Hematopoietic multipotent progenitor cell (in vitro differentiated cells): Measurements from ENCODE around the gene EIF3CL. TPM values are rescaled to one million over a fixed set of nuclear protein-coding genes. Genes with fewer than 3 reads are reported as not detected.
"Not testable (repeated sequence)": the region's sequence is repeated elsewhere in the genome, so short reads cannot be mapped to it uniquely, and the experiment has no call there.

ENCODE experiments used
- DNase-seq, 3 donors: peaks; one replicate each; pipeline ENCODE4 v3.0.0-alpha.2; 2011 to 2015; ENCODE audit warnings: low read depth in 2 of 3, low spot score in 2 of 3
- small RNA-seq: library from RNA; depleted of rRNA; stranded (forward); fragments of <200 nt; gene quantifications from one replicate; pipeline ENCODE3, GENCODE V24; 2012
- total RNA-seq: library from RNA; depleted of rRNA; stranded (reverse); fragments of >200 nt; gene quantifications from one replicate; pipeline ENCODE4 v1.2.3, GENCODE V29; 2012

EIF3CL gene
- total RNA-seq, 1 donor = 249 TPM

DNA sequence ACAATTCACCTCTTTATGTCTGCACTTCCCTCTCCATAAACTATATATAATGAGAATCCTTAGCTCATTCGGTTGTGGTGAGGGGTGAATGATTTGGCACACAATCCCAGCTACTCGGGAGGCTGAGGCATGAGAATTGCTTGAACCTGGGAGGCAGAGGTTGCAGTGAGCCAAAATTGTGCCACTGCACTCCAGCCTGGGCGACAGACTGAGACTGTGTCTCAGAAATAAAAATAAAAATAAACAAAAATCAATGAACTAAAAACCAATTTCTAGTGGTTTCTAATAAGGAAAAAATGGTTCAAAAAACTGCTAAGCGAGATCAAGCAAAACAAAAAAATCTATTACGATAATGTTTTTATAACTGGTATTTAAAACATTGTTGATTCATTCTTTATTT, 40.2 kb downstream of the EIF3CL start, which contains the start of gene NPIPB6:
NPIPB6 (minus strand) TSS at position 101 of the 400 bp plus-strand sequence. CDS start 686 bp downstream, outside the sequence.
- not testable (repeated sequence) for DNase-seq

DNA sequence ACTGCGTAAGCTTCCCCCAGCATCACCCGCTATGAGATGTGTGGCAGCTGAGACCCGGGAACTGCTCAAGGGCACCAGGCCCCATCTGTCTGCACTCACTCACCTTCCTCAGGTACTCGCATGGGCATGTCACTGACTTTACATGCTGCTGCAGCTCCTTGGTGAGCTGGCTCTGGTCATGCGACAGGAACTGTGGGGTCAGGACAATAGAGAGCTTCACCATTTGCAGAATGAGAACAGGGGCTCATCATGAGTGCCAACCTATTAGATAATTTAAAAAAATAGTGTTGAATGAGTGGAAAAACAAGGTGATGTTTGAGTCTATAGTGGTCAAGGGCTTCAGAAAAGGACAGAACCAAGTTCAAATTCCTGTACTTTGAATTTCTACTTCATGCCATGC, 41.0 kb downstream of the EIF3CL start:
- not testable (repeated sequence) for DNase-seq

- not testable (repeated sequence) for DNase-seq
These were observed 65.4 kb downstream of the EIF3CL start for GRCh38 chr16:28338230-28338629.

DNA sequence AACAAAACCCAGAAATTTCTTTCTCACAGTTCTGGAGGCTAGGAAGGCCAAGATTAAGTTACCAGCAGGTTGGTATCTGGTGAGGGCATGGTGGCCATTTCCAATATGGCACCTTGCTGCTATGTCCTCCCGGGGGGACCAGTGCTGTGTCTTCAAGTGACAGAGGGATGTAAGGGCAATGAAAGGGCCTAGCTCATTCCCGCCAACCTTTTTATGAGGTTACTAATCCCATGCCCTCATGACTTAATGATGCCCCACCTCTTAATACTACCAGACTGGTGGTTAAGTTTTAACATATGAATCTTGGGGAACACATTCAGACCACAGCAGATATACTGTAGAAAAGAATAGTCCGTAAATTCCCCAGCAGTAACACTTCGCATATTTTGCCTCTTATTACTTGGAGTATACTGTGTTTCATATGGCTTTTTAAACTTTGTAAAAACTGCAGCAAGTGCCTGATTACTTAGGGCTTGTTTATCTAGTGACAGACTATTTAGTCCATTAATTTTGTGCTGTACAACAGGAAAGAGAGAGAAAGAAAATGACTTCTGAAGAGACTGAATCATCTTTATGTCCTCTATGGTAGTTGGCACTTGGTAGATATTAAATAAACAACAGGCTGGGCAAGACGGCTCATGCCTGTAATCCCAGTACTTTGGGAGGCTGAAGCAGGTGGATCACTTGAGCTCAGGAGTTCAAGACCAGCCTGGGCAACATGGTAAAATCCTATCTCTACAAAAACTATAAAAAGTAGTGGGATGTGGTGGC, 66.5 kb downstream of the EIF3CL start:
- not testable (repeated sequence) for DNase-seq

DNA sequence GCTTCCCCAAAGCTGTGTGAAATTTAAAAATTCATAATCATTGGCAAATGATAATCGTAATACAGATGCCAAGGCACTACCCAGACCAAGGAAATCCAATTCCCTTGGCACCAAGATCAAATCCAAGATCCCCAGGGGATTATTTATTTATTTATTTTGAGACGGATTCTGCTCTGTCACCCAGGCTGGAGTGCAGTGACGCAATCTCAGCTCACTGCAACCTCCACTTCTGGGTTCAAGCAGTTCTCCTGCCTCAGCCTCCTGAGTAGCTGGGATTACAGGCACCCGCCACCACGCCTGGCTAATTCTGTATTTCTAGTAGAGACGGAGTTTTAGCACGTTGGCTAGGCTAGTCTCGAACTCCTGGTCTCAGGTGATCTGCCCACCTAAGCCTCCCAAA, 68.0 kb downstream of the EIF3CL start:
- not testable (repeated sequence) for DNase-seq

DNA sequence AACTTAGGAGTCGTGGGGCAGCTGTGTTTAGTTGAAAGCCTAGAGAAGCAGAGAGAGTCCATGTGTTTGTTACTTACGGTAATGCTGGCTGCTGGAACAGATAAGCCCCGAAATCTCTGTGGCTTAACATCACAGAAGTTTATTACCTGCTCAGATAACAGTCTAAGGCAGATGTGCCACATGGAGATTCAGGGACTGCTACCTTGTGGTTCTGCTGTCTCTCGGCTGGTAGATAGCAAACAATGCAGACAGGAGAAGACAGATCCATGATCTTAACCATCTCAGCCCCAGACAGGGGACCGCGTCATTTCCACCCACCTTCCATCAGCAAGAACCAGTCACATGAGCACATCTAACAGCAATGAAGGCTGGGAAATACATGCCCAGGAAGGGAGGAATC, 71.0 kb downstream of the EIF3CL start:
- not testable (repeated sequence) for DNase-seq

DNA sequence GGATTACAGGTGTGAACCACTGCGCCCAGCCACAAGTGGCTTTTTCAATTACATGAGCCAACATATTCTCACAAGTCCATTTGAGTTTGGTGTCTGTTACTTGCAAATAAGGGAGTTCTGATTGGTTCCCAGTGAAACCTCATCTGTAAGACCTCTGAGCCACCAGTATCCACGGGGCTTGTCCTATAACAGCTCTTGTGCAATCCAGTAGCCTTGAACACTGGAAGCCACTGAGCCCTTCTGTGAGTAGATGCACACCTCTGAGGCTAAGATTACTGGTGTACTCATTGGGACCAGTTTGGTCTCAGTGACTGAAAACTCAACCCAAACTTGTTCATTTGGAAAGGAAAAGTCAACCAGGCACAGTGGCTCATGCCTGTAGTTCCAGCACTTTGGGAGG, 72.7 kb downstream of the EIF3CL start:
- DNase-seq = not testable (repeated sequence)

GRCh38 chr16:28330232-28330631, 73.4 kb downstream of the EIF3CL start:
- DNase-seq = peak in 2 of 3 donors; percentile 29 to 36

Small RNAs within 50 kb of the gene (small RNA-seq; reads per million reads assigned to genes)
- gene AC138904.2 (not detected), gene MIR6862-1 (not detected)

Other genes with a start within 250 kb of the EIF3CL start
- 139 TPM for gene XPO6, start 191.9 kb downstream of the EIF3CL start, total RNA-seq
- gene SBK1, start 111.3 kb downstream of the EIF3CL start, total RNA-seq = 1.1 TPM
- 1.1 TPM for gene NPIPB6, start 40.3 kb downstream of the EIF3CL start, total RNA-seq
- gene NPIPB7, start 68.5 kb upstream of the EIF3CL start, total RNA-seq = not detected
- gene CLN3, start 88.2 kb upstream of the EIF3CL start, total RNA-seq = 39.0 TPM
- gene APOBR, start 90.8 kb upstream of the EIF3CL start, total RNA-seq = 2.7 TPM
- gene IL27, start 103.0 kb upstream of the EIF3CL start, total RNA-seq = not detected
- gene NUPR1, start 135.1 kb upstream of the EIF3CL start, total RNA-seq = not detected
- gene SGF29, start 150.1 kb upstream of the EIF3CL start, total RNA-seq = 36.1 TPM
- 0.27 TPM for gene SULT1A2, start 193.2 kb upstream of the EIF3CL start, total RNA-seq
- 24.0 TPM for gene SULT1A1, start 206.2 kb upstream of the EIF3CL start, total RNA-seq
- gene NPIPB8, start 234.2 kb upstream of the EIF3CL start, total RNA-seq = not detected